Right lobe of liver (tissue), 4 donors: Measurements from ENCODE around the gene UBE2G1.

Experiments
- CTCF ChIP-seq, 4 donors: fragments of 200-600 bp in 3 of 4; fragments of 450-650 bp in 1 of 4; IDR thresholded peaks; one replicate each; pipeline versions ENCODE4 v1.5.1 to v1.8.0; 2016 to 2022; ENCODE audit warnings: antibody characterized with exemption in 4 of 4, mild to moderate bottlenecking in 2 of 4
- POLR2A ChIP-seq: fragments of 450-650 bp; IDR thresholded peaks from one replicate; pipeline ENCODE4 v1.6.1; 2017; ENCODE audit warnings: antibody characterized with exemption, mild to moderate bottlenecking
- donor health status: DM: no; HTN: no; CAD: no.
- donor health status: DM: no; HTN: no; CAD: no.
- donor health status: DM: no; HTN: yes; CAD: no.

GRCh38 chr17:4334776-4335584 is 31.5 kb downstream of the UBE2G1 start:
- no peak for TF ChIP-seq CTCF (IDR thresholded peaks at IDR 0.05)
- no peak for TF ChIP-seq POLR2A
